H1 (cell line): ENCODE data around the gene MRPL4. TPM values are rescaled to one million over a fixed set of nuclear protein-coding genes. Genes with fewer than 3 reads are reported as not detected.

Experiments
- CTCF ChIA-PET: fragments of 300-600 bp; sonication (Branson Sonifier 250); formaldehyde crosslinking; loops from one replicate; lab custom pipeline; 2021; ENCODE audit not compliant: partially characterized antibody; lab: Charles Lee
- POLR2A ChIA-PET: fragments of 300-600 bp; sonication (Branson Sonifier 250); formaldehyde crosslinking; loops from one replicate; lab custom pipeline; 2021; ENCODE audit warnings: inconsistent platforms; ENCODE audit not compliant: partially characterized antibody; lab: Charles Lee
- DNase-seq, 2 experiments: peaks; one replicate each; pipeline versions ENCODE4 v3.0.0 to v3.0.0-alpha.2; 2010 to 2022; ENCODE audit warnings: low spot score in 2 of 2, low read depth in 1 of 2, mixed read lengths in 1 of 2
- FAIRE-seq: peaks from 2 replicates; lab custom pipeline; 2011; peaks lifted over from hg19 to GRCh38; lab: Jason Lieb, UNC
- H2AFZ ChIP-seq: 2 replicates; pipeline ENCODE4 v1.8.1; 2012; ENCODE audit warnings: low read length, inconsistent platforms
- H2AK5ac ChIP-seq: 2 replicates; pipeline ENCODE4 v1.6.1; 2013; ENCODE audit warnings: low read depth, low read length
- H2BK120ac ChIP-seq: replicated peaks from 2 replicates; pipeline ENCODE3; 2013; ENCODE audit warnings: low read depth, low read length, inconsistent platforms
- H2BK12ac ChIP-seq: 2 replicates; pipeline ENCODE4 v1.6.1; 2013; ENCODE audit warnings: low read depth, low read length
- H2BK15ac ChIP-seq: 2 replicates; pipeline ENCODE4 v1.6.1; 2013; ENCODE audit warnings: low read length
- H2BK20ac ChIP-seq: 2 replicates; pipeline ENCODE4 v1.6.1; 2013; ENCODE audit warnings: low read length
- H2BK5ac ChIP-seq: 2 replicates; pipeline ENCODE4 v1.6.1; 2013; ENCODE audit warnings: low read depth, low read length
- H3K14ac ChIP-seq: 2 replicates; pipeline ENCODE4 v1.6.1; 2013; ENCODE audit warnings: inconsistent platforms; ENCODE audit not compliant: insufficient read length
- H3K18ac ChIP-seq: 2 replicates; pipeline ENCODE4 v1.6.1; 2013; ENCODE audit warnings: low read length; ENCODE audit errors: extremely low read depth
- H3K23ac ChIP-seq: 2 replicates; pipeline ENCODE4 v1.6.1; 2013; ENCODE audit warnings: inconsistent platforms; ENCODE audit not compliant: insufficient read length
- H3K23me2 ChIP-seq: 2 replicates; pipeline ENCODE4 v1.6.1; 2013; ENCODE audit warnings: low read depth, low read length
- H3K27ac ChIP-seq: 2 replicates; pipeline ENCODE4 v1.6.1; 2011; ENCODE audit warnings: low read depth, low read length, inconsistent platforms
- H3K27me3 ChIP-seq, 4 experiments: replicated peaks in 1 of 4; 1 replicate in 1 of 4; 2 replicates in 3 of 4; pipeline versions ENCODE4 v1.6.1 to v1.8.1; 2011 to 2013; ENCODE audit warnings: low read length in 3 of 4, mild to moderate bottlenecking in 3 of 4, inconsistent platforms in 2 of 4, mixed read lengths in 2 of 4, moderate library complexity in 1 of 4; ENCODE audit not compliant: control insufficient read depth in 3 of 4, insufficient read depth in 3 of 4; ENCODE audit errors: extremely low read depth in 1 of 4
- H3K36me3 ChIP-seq, 4 experiments: 2 replicates each; pipeline versions ENCODE4 v1.6.1 to v1.8.1; 2011 to 2013; ENCODE audit warnings: mild to moderate bottlenecking in 4 of 4, low read length in 3 of 4, moderate library complexity in 2 of 4, control low read depth in 1 of 4, inconsistent platforms in 1 of 4; ENCODE audit not compliant: insufficient read depth in 4 of 4, control insufficient read depth in 2 of 4
- H3K4ac ChIP-seq: replicated peaks from 2 replicates; pipeline ENCODE3; 2013; ENCODE audit warnings: low read length, low read depth, mixed read lengths, inconsistent platforms; ENCODE audit not compliant: insufficient read length
- H3K4me1 ChIP-seq, 4 experiments: replicated peaks in 1 of 4; 1 replicate in 1 of 4; 2 replicates in 3 of 4; pipeline versions ENCODE4 v1.6.1 to v1.8.1; 2011 to 2013; ENCODE audit warnings: low read length in 3 of 4, inconsistent platforms in 2 of 4, mixed read lengths in 1 of 4; ENCODE audit not compliant: insufficient read depth in 4 of 4, control insufficient read depth in 3 of 4
- H3K4me2 ChIP-seq, 2 experiments: 2 replicates each; pipeline versions ENCODE4 v1.6.1 to v1.8.1; 2011 to 2013; ENCODE audit warnings: low read depth in 2 of 2, low read length in 2 of 2, control low read depth in 1 of 2, inconsistent platforms in 1 of 2, mild to moderate bottlenecking in 1 of 2; ENCODE audit not compliant: insufficient read depth in 1 of 2
- H3K4me3 ChIP-seq, 4 experiments: fragments of 200-600, 300-600 bp in 1 of 4; sonication (generic), shearing (Covaris generic), sonication (Bioruptor Twin) in 1 of 4; 2 replicates each; pipeline versions ENCODE4 v1.5.1 to v1.8.1; 2011 to 2016; ENCODE audit warnings: low read length in 4 of 4, low read depth in 3 of 4, control low read depth in 2 of 4, inconsistent platforms in 2 of 4, mild to moderate bottlenecking in 2 of 4, mixed read lengths in 1 of 4, moderate library complexity in 1 of 4; ENCODE audit not compliant: insufficient read depth in 2 of 4; ENCODE audit errors: extremely low read depth in 1 of 4
- H3K56ac ChIP-seq: replicated peaks from 2 replicates; pipeline ENCODE3; 2013; ENCODE audit warnings: low read depth, mild to moderate bottlenecking, mixed read lengths, low read length, inconsistent platforms; ENCODE audit not compliant: insufficient read length
- H3K79me1 ChIP-seq: 2 replicates; pipeline ENCODE4 v1.6.1; 2013; ENCODE audit warnings: low read depth, low read length, control low read depth
- H3K79me2 ChIP-seq, 2 experiments: 2 replicates each; pipeline versions ENCODE4 v1.6.1 to v1.8.1; 2012 to 2013; ENCODE audit warnings: low read length in 2 of 2, mild to moderate bottlenecking in 2 of 2, inconsistent platforms in 1 of 2; ENCODE audit not compliant: insufficient read depth in 2 of 2, control insufficient read depth in 1 of 2
- H3K9ac ChIP-seq, 4 experiments: replicated peaks in 1 of 4; 1 replicate in 1 of 4; 2 replicates in 3 of 4; pipeline versions ENCODE4 v1.6.1 to v1.8.1; 2011 to 2013; ENCODE audit warnings: low read depth in 3 of 4, low read length in 3 of 4, control low read depth in 2 of 4, mild to moderate bottlenecking in 2 of 4, moderate library complexity in 2 of 4, inconsistent platforms in 1 of 4; ENCODE audit errors: extremely low read depth in 1 of 4
- H3K9me3 ChIP-seq, 2 experiments: 2 replicates each; pipeline versions ENCODE4 v1.6.1 to v1.8.1; 2012 to 2013; ENCODE audit warnings: mild to moderate bottlenecking in 2 of 2, moderate library complexity in 2 of 2, control low read depth in 1 of 2, inconsistent platforms in 1 of 2, low read depth in 1 of 2, low read length in 1 of 2, mixed read lengths in 1 of 2; ENCODE audit not compliant: insufficient read depth in 2 of 2
- H4K20me1 ChIP-seq, 2 experiments: replicated peaks in 1 of 2; 2 replicates each; pipeline versions ENCODE3 to v1.8.1; 2011 to 2013; ENCODE audit warnings: inconsistent platforms in 2 of 2, low read length in 2 of 2, mild to moderate bottlenecking in 1 of 2; ENCODE audit not compliant: insufficient read depth in 2 of 2, control insufficient read depth in 1 of 2
- H4K5ac ChIP-seq: 2 replicates; pipeline ENCODE4 v1.6.1; 2013; ENCODE audit warnings: low read length, low read depth, mixed read lengths, inconsistent platforms; ENCODE audit not compliant: insufficient read length
- H4K8ac ChIP-seq: 2 replicates; pipeline ENCODE4 v1.8.0; 2013; ENCODE audit warnings: mild to moderate bottlenecking, moderate library complexity, low read length, inconsistent platforms; ENCODE audit not compliant: insufficient read depth; ENCODE audit errors: extremely low read depth
- H4K91ac ChIP-seq: replicated peaks from 2 replicates; pipeline ENCODE3; 2013; ENCODE audit warnings: low read length, mixed read lengths, inconsistent platforms; ENCODE audit not compliant: insufficient read length
- KDM4A ChIP-seq: IDR thresholded peaks from one replicate; pipeline ENCODE4 v1.7.1; 2012; ENCODE audit warnings: low read depth, mild to moderate bottlenecking, moderate library complexity, low read length, inconsistent platforms; ENCODE audit not compliant: severe bottlenecking
- POLR2AphosphoS5 ChIP-seq: IDR thresholded peaks from 2 replicates; pipeline ENCODE4 v1.6.1; 2011; ENCODE audit warnings: low read depth, low read length
- RAD21 ChIP-seq, 2 experiments: IDR thresholded peaks in 1 of 2; conservative IDR thresholded peaks in 1 of 2; 2 replicates each; pipeline ENCODE4 v1.6.1; 2011; ENCODE audit warnings: low read depth in 2 of 2, low read length in 2 of 2, improper control_type of control experiment in 1 of 2, inconsistent platforms in 1 of 2, mild to moderate bottlenecking in 1 of 2, moderate library complexity in 1 of 2
- TCF12 ChIP-seq: IDR thresholded peaks from 2 replicates; pipeline ENCODE4 v1.6.1; 2011; ENCODE audit warnings: low read depth, mild to moderate bottlenecking, low read length
- WGBS, 2 experiments: shearing (Covaris generic) in 1 of 2; methylation state at CpG; one replicate each; pipeline versions ENCODE4 v1.1.6 to v1.1.7; 2013 to 2015; ENCODE audit warnings: low lambda C conversion rate in 2 of 2, mixed read lengths in 2 of 2, inconsistent platforms in 1 of 2, low coverage in 1 of 2, missing lambda C conversion rate in 1 of 2; ENCODE audit not compliant: insufficient replicate concordance in 2 of 2, insufficient coverage in 1 of 2, insufficient read length in 1 of 2; ENCODE audit errors: extremely low coverage in 1 of 2, missing lambda C conversion rate in 1 of 2; 5-methylcytosine and 5-hydroxymethylcytosine counted together
- polyA plus RNA-seq, 7 experiments: library from polyadenylated mRNA; depleted of rRNA in 3 of 7; stranded (reverse) in 5 of 7; unstranded in 2 of 7; fragments of >200 nt in 5 of 7; fragments of 200-250 nt in 2 of 7; gene quantifications; 1 replicate in 5 of 7; 2 replicates in 1 of 7; 4 replicates in 1 of 7; pipeline versions ENCODE4 v1.2.1 to v1.2.3, GENCODE V29; 2011 to 2013; ENCODE audit warnings: missing spikeins in 2 of 7, mixed read lengths in 2 of 7
- total RNA-seq: library from RNA; stranded (reverse); fragmentation: NEBNext Ultra II Directional; extraction: Animal tissue kit (Norgen Biotek cat#: 25700); gene quantifications from 2 replicates; pipeline ENCODE4 v1.2.1, GENCODE V29; 2021
- TF ChIP-seq, protein P1 (sequence below), 3 experiments: IDR thresholded peaks; 1 replicate in 2 of 3; 2 replicates in 1 of 3; pipeline versions ENCODE4 v1.5.1 to v1.6.1; 2011; ENCODE audit warnings: low read length in 3 of 3, mild to moderate bottlenecking in 3 of 3, inconsistent platforms in 2 of 3, low read depth in 1 of 3, moderate library complexity in 1 of 3; ENCODE audit not compliant: insufficient read depth in 1 of 3; ENCODE audit errors: control extremely low read depth in 1 of 3

MRPL4 gene
- total and polyA plus RNA-seq, 2 of the 8 experiments (the other 6 are each of a cell fraction or from before 2014, with no cell fraction given), result 82.3 to 187 TPM

DNA sequence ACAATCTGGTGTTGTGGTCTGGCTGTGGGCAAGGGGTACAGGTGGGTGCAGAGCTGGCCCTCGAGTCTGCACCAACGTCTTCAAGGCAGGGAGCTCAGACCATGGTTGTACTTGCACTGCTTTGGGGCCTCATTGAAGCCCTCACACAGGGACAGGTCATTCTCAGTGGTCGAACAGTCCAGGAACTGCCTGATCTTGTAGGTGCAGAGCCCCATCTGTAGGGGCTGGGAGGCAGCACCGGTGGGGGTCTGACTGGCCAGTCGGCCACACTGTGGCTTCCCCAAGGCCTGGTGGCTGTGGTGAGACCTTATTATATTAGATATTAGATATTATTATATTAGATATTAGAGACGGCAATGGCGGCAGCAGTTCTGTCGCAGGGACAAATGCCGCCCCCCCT is 34.9 kb upstream of the MRPL4 start:
- H3K36me3 ChIP-seq, result no peaks in the 10 kb centered on the region
- H3K14ac ChIP-seq, result no peak overlapping the region
- TF ChIP-seq POLR2AphosphoS5, result no peak
- TF ChIP-seq, protein P1, sequence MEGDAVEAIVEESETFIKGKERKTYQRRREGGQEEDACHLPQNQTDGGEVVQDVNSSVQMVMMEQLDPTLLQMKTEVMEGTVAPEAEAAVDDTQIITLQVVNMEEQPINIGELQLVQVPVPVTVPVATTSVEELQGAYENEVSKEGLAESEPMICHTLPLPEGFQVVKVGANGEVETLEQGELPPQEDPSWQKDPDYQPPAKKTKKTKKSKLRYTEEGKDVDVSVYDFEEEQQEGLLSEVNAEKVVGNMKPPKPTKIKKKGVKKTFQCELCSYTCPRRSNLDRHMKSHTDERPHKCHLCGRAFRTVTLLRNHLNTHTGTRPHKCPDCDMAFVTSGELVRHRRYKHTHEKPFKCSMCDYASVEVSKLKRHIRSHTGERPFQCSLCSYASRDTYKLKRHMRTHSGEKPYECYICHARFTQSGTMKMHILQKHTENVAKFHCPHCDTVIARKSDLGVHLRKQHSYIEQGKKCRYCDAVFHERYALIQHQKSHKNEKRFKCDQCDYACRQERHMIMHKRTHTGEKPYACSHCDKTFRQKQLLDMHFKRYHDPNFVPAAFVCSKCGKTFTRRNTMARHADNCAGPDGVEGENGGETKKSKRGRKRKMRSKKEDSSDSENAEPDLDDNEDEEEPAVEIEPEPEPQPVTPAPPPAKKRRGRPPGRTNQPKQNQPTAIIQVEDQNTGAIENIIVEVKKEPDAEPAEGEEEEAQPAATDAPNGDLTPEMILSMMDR (IDR thresholded peaks at IDR 0.05; ENCODE audit: control extremely low read depth in 1 of 3, insufficient read depth in 1 of 3, low read depth in 1 of 3, low read length in 3 of 3), result peak in 1 of 3 experiments; percentile 6; a peak in 1 of 4 replicates
- TF ChIP-seq KDM4A, result no peak
- peak; percentile 9 to 31; a peak in 1 of 4 replicates for TF ChIP-seq RAD21 (IDR thresholded peaks at IDR 0.05 in 1 of 2, conservative IDR thresholded peaks at IDR 0.05 in 1 of 2; ENCODE audit: low read depth in 2 of 2, low read length in 2 of 2)
- no peak for TF ChIP-seq TCF12
- no peak overlapping the region for H3K18ac ChIP-seq
- no peaks in the 10 kb centered on the region for H3K79me2 ChIP-seq
- 0 out of 4 replicates have a peak, but pooled peaks cover 0 to 5% of the 10 kb centered on the region in 2 experiments for H3K9me3 ChIP-seq
- no peak overlapping the region for H4K91ac ChIP-seq
- no peak overlapping the region for H3K4me3 ChIP-seq
- no peak overlapping the region for H2BK120ac ChIP-seq
- DNase-seq, result no peak
- no peak overlapping the region for H4K8ac ChIP-seq
- H2AK5ac ChIP-seq, result no peak overlapping the region
- no peak overlapping the region for H2BK20ac ChIP-seq
- no peak overlapping the region for H2BK5ac ChIP-seq
- no peaks in the 10 kb centered on the region for H4K20me1 ChIP-seq
- CTCF ChIA-PET, result interaction anchor here (0.7 to 7.5 kb wide), 4 partner anchors 10 to 172 kb away, joined by 3 to 51 read pairs (median 4); no protein-coding TSS in a partner anchor
- no peak overlapping the region for H3K9ac ChIP-seq
- no peaks in the 10 kb centered on the region for H3K79me1 ChIP-seq
- H3K56ac ChIP-seq, result no peak overlapping the region
- H3K4ac ChIP-seq, result no peak overlapping the region
- H2AFZ ChIP-seq, result no peak overlapping the region
- H2BK12ac ChIP-seq, result no peak overlapping the region
- H4K5ac ChIP-seq, result no peak overlapping the region
- no peaks in the 10 kb centered on the region for H3K27me3 ChIP-seq
- H3K4me1 ChIP-seq, result peaks cover 0 to 2% (median 0%) of the 10 kb centered on the region in 4 experiments; a peak in 2 of 7 replicates
- FAIRE-seq, result no peak
- H3K23ac ChIP-seq, result no peak overlapping the region
- no peak overlapping the region for H2BK15ac ChIP-seq
- 84% methylated on average over 8 of the region's 9 CpGs; no CpG with 5 or more reads in 1 of the 2 experiments for whole genome bisulfite sequencing, 2 experiments
- POLR2A ChIA-PET, result interaction anchor here (0.8 kb wide), 1 partner anchor 12 kb away, joined by 3 read pairs; no protein-coding TSS in a partner anchor
- H3K4me2 ChIP-seq, result no peak overlapping the region
- no peak overlapping the region for H3K27ac ChIP-seq
- H3K23me2 ChIP-seq, result no peaks in the 10 kb centered on the region
